GM11168 (cell line): ENCODE results near the gene KRT27.

Experiments used
- in situ Hi-C: fragments of 300-500 bp; cut with MboI; formaldehyde crosslinking; loops from one replicate; pipeline ENCODE4 v1.12.0; 2022; ENCODE audit warnings: low sequenced_read_pairs; ENCODE audit not compliant: unreplicated experiment

KRT27 gene

DNA sequence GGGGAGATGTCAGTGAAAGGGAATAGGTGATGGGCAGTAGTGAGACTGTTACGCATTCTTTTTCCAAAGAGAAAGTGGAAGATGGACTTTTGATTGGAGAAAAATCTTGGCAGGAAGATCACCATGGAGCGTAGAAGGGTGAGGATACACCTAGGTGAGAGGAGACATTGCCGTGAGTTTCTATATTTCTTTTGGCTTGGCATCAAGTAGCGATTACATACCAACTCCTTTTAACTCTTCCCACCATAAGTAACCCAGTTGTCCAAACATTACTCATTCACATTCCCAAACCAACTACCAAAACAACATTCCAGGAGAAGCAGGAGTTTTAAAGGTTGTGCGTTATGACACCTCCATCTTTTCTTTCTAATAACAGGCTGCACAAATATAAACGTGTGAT lies 28.1 kb upstream of the KRT27 start:
- in situ Hi-C loops = no loop called here

DNA sequence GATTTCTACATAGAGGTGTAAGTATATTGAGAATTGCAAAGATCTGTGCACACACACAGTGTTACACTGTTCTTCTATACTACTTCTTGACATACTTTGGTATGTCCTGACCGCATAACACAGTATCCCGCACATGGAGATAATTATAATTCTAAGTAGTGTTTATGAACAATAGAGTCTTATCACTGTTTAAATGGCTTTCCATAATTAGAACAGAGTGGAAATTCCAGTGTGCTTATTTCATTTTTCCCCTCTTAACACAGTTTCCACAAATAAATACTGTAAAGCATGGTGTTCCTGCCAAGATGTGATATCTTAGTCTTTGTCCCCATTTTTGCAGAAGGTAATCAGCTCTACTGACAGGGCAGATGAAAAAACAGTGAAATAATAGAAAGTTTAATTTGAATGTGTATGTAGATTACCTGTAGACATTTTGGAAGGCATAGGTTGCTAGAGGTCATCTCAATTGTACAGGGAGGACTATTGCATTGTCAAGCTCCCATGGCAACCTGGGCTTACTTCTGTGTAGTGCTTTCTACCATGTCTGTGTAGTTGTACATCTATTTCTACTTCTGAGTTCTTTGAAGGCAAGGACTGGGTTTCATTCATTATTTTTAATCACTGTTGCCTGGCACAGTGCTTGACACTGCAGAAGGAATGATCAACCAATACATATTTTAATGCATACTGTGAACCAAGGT lies 27.5 kb upstream of the KRT27 start:
- in situ Hi-C loops = no loop called here

DNA sequence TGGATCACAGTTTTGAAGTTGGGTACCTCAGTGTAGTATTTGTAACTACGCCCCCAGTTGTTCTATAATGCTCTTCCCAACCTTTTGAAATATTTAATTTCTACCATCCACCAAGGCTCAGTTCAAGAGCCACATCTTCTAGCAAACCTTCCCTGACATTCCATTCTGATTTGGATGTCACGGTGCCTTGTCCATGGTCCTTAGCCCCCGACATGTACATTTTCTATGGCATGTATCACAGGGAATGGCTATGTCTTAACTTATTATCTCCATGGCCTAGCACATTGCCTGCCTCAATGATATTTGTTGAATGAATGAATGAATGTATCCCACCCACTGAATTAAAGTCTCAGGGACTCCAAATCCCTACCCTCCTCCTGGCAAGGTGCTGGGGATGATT lies 23.8 kb upstream of the KRT27 start:
- in situ Hi-C loops = no loop called here

- in situ Hi-C loops = no loop called here
These were observed 21.3 kb upstream of the KRT27 start for GRCh38 chr17:40803617-40804082.

DNA sequence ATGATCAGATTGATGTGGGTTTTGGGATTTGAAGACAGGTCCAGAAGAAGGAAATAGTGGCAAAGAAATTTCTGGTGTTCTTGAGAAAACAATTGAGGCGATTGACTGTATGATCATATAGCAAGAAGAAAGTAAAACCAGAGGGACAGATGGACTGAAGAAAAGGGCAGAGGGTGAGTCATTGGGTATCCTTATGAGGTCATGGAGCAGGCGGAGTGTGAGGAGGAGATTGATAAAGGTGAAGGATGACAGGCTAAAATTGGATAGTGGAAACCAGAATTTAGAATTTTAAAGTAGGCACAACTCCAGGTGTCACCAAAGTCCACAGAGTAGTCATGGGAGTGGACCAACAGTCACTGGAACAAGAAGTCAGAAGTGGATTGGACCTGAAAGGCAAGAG lies 18.8 kb upstream of the KRT27 start:
- in situ Hi-C loops = no loop called here

- in situ Hi-C loops = no loop called here
These were observed 18.0 kb upstream of the KRT27 start for GRCh38 chr17:40800381-40800780.

DNA sequence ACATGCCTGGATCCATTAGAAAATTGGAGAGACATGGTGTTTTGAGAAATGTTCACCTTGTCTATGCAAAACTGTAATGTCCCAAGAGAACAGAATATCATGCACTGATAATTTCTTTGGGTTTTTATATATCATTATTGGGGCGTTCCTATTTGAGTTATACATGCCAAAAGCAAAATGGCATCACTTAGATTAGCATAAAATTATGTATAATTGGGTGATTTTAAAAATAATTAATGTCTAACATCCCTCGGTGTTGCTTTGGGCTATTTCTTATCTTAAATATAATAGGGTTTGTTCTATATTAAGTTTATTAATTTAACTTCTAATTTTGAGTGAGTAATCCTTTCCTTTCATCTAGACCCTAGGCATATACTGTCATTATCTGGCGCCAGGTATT lies 17.5 kb upstream of the KRT27 start, which contains the start of gene KRT28:
TSS of gene KRT28 (minus strand) at position 101 of the 400 bp plus-strand sequence. CDS start at position 35, 66 bp downstream.
- in situ Hi-C loops = loop anchor here (10.0 kb wide), 1 partner anchor 175 kb away; no protein-coding TSS in a partner anchor

- in situ Hi-C loops = loop anchor here (10.0 kb wide), 1 partner anchor 172 kb away; no protein-coding TSS in a partner anchor
These were observed 14.5 kb upstream of the KRT27 start for GRCh38 chr17:40796846-40797245.

- in situ Hi-C loops = loop anchor here (10.0 kb wide), 1 partner anchor 170 kb away; no protein-coding TSS in a partner anchor
These were observed 12.8 kb upstream of the KRT27 start for GRCh38 chr17:40795019-40795667.

- in situ Hi-C loops = loop anchor here (10.0 kb wide), 1 partner anchor 170 kb away; no protein-coding TSS in a partner anchor
These were observed 12.1 kb upstream of the KRT27 start for GRCh38 chr17:40794466-40794865.

DNA sequence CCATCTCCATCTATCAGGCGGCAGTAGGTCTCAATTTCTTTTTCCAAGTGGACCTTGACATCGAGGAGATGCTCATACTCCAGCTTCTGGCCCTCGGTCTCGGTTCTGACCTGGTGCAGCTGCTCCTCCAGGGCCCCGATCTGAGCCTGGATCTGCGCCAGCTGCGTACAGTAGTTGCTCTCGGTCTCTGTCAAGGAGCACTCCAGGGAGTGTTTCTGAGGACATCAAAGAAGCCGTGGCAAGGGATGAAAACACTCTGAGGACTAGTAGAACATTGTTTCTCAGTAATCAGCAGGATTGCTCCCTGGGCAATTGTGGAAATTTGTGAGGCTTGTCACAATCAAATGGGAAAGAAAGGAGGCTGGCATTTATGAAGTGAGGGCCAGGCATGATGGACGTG lies 11.5 kb upstream of the KRT27 start:
- in situ Hi-C loops = loop anchor here (10.0 kb wide), 1 partner anchor 169 kb away; no protein-coding TSS in a partner anchor

- in situ Hi-C loops = loop anchor here (10.0 kb wide), 1 partner anchor 167 kb away; no protein-coding TSS in a partner anchor
These were observed 9.6 kb upstream of the KRT27 start for GRCh38 chr17:40791787-40792436.

GRCh38 chr17:40791111-40791510 lies 8.8 kb upstream of the KRT27 start:
- in situ Hi-C loops = loop anchor here (10.0 kb wide), 1 partner anchor 166 kb away; no protein-coding TSS in a partner anchor

DNA sequence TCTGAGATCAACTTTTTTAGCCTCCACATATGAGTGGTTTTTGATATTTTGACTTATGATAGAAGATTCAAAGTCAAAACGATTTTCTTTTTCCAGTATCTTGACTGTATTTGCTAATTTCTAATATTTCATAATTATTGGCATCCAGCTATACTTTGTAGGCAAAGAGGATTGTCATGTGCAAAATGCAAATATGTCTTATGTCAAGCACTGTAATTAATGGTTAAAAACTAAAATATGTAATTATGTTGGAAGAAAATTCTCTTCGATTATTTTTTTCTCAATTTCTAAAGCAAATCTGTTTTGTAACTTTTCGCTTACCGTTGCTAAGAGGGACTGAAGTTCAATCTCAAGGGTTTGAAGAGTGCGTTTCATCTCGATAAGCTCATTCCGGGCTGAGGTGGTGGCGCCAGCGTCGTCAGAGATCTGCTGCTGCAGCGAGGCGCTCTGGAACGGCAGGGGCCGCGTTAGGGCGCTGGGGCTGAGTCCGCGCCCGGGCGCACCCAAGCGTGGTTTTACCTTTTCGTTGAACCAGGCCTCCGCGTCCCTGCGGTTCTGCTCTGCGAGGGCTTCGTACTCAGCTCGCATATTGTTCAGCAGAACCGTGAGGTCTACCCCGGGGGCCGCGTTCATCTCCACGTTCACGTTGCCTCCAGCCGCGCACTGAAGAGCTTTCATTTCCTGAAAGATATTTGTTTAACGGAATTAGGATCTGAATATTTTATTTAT lies 3.0 kb downstream of the KRT27 start:
- in situ Hi-C loops = no loop called here

- in situ Hi-C loops = no loop called here
These were observed 3.9 kb downstream of the KRT27 start for GRCh38 chr17:40778461-40778860.

GRCh38 chr17:40777971-40778370 lies 4.4 kb downstream of the KRT27 start:
- in situ Hi-C loops = no loop called here

GRCh38 chr17:40777459-40777858 lies 4.9 kb downstream of the KRT27 start:
- in situ Hi-C loops = no loop called here

DNA sequence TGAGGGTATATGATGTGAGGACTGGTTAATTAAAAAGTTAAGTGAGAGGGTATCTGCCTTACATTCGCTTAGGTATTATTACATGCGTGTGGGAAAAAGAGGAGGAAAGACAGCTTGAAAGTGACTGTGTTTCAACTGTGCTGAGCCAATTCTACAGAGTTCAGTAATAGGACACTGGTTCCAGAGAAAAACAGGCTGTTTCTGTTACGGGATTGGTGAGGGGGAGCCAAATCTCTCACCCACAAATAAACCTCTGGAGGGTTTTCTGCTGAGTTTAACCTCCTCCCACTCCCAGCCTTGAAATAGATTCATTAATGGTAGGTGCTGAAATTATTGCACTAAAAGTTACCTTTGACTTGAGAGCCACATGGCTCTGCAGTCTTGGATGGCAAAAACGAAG lies 6.4 kb downstream of the KRT27 start:
- in situ Hi-C loops = no loop called here

GRCh38 chr17:40772101-40772500 lies 10.2 kb downstream of the KRT27 start, which contains the start of gene KRT26:
TSS of gene KRT26 (minus strand) at chr17:40772201. CDS start at chr17:40772113, 88 bp downstream.
- in situ Hi-C loops = no loop called here

- in situ Hi-C loops = no loop called here
These were observed 16.7 kb downstream of the KRT27 start for GRCh38 chr17:40765657-40766056.
